HPDE6-E6E7 (cell line): Measurements from ENCODE around the gene SCN4B.
A peak's percentile ranks its signal among the peaks of the same experiment; 100 is the strongest.

Experiments used
- DNase-seq: peaks from one replicate; pipeline ENCODE4 v3.0.0; 2011; ENCODE audit warnings: missing footprints; ENCODE audit errors: extremely low spot score

Gene SCN4B

GRCh38 chr11:118099838-118100556, 52.6 kb downstream of the SCN4B start:
- no peak for DNase-seq

GRCh38 chr11:118098996-118099837, 53.4 kb downstream of the SCN4B start:
- DNase-seq = no peak

- no peak for DNase-seq
Observed at GRCh38 chr11:118095967-118096367, 56.7 kb downstream of the SCN4B start.

GRCh38 chr11:118095493-118095892, 57.1 kb downstream of the SCN4B start:
- DNase-seq = no peak

- DNase-seq = no peak
Observed at GRCh38 chr11:118092907-118093571, 59.6 kb downstream of the SCN4B start.

GRCh38 chr11:118091690-118092089, 60.9 kb downstream of the SCN4B start:
- no peak for DNase-seq

- DNase-seq = no peak
Observed at GRCh38 chr11:118090545-118091162, 62.0 kb downstream of the SCN4B start.

- DNase-seq = peak; percentile 69
Observed at GRCh38 chr11:118088531-118088930, 64.1 kb downstream of the SCN4B start.

- no peak for DNase-seq
Observed at GRCh38 chr11:118087931-118088330, 64.7 kb downstream of the SCN4B start.

GRCh38 chr11:118086913-118087768, 65.5 kb downstream of the SCN4B start, which contains the start of gene SMIM35:
SMIM35 (minus strand) TSS chr11:118086963; CDS start chr11:118086757, 206 bp downstream.
- DNase-seq = no peak

- DNase-seq = no peak
Observed at GRCh38 chr11:118084656-118085055, 68.0 kb downstream of the SCN4B start.

GRCh38 chr11:118084247-118084646, 68.4 kb downstream of the SCN4B start:
- no peak for DNase-seq
